VCaP (cell line): Measurements from ENCODE around the gene SLC25A21.
A peak's percentile ranks its signal among the peaks of the same experiment; 100 is the strongest.

ENCODE experiments used
- H3K27ac ChIP-seq: fragments of 450-650 bp; 2 replicates; pipeline ENCODE4 v1.5.1; 2017
- CTCF ChIP-seq: fragments of 450-650 bp; conservative IDR thresholded peaks from 2 replicates; pipeline ENCODE4 v1.5.1; 2017; ENCODE audit warnings: mild to moderate bottlenecking, moderate library complexity

SLC25A21 gene

DNA sequence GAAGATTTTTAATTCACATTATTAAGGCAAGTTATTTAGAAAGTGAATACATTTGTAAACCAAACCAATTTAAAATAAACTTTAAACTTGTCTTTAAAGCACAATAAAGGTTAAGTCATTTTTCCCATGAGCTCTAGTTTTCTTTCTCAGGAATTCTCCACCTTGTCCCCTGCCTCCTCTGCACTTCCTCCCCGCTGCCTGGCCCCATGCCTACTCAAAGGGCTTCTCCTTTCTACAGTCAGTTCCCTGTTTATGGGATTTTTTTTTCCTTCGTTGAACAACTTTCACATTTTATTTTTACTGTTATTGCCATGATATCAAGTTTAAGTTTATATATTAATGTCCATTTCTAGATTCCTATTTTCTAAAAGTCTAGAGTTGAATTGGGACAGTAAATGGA, 223.0 kb downstream of the SLC25A21 start:
- no peak overlapping the region for H3K27ac ChIP-seq
- no peak for TF ChIP-seq CTCF

DNA sequence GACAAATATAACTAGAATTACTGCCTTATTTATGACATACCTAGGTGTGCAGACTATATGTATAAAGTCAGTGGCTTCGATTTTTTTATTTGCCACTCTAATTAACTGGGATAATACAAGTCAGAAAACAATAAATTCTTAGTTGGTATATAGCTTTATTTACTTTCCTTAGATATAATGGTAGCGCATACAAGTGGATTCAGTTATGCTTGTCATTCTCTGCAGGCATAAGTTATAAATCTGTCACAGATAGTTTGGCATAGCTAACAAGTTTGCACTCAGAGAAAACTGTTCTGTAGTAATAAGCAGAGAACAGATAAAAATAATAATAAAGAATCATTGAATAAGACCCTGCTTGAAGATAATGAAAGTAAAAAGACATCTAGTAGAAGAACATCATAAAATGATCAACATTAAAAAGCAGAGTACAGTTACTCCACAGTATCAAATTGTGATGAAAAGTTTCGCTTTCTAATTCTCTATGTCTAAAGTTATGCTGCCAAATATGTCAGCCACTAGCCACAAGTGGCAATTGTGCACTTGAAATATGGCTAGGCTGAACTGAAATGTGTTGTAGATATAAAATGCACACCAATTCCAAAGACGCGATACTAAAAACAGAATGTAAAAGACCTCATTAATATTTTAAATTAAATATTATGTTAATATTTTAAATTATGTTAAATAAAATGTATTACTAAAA, 224.1 kb downstream of the SLC25A21 start:
- TF ChIP-seq CTCF, result no peak
- H3K27ac ChIP-seq, result no peak overlapping the region

- no peak for TF ChIP-seq CTCF
- H3K27ac ChIP-seq, result no peak overlapping the region
Measured at GRCh38 chr14:36947362-36947761, 225.0 kb downstream of the SLC25A21 start.

GRCh38 chr14:36946872-36947271, 225.5 kb downstream of the SLC25A21 start:
- no peak overlapping the region for H3K27ac ChIP-seq
- no peak for TF ChIP-seq CTCF

GRCh38 chr14:36944307-36945010, 227.9 kb downstream of the SLC25A21 start:
- no peak overlapping the region for H3K27ac ChIP-seq
- TF ChIP-seq CTCF, result no peak

- H3K27ac ChIP-seq, result no peak overlapping the region
- peak; percentile 4 for TF ChIP-seq CTCF
Measured at GRCh38 chr14:36942522-36943245, 229.7 kb downstream of the SLC25A21 start.

DNA sequence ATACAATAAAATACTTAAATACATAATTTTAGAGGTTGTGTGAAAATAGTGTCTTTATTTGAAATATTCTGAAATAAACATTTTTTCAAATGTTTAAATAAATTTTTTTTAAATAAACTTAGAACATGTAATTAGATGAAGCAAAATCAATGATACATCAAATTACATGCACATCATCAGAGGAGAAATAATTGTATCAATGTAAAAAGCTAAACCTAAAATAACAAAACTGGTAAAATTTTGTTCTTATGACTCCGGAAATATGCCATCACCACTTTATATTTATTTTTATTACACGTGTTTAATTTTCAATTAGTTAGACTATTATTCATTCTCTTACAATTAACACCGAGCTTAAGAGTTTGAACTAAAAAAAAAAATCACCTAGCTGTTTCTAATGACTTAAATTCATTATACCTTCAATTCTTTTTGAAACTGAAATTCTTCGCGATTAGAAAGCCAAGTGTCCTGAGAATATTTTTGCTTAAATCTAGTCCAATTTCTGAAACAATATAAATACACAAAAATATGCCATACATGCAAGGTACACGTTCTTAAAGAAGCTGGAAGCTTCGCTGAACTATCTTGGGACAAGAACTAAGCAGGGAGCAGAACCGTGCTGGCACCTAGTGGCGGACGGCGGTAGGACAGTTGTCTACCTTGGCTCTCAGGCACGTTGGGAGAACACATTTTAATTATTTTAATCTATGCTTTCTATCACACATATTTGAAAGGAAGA, 230.5 kb downstream of the SLC25A21 start:
- H3K27ac ChIP-seq, result no peak overlapping the region
- TF ChIP-seq CTCF, result peak; percentile 97
